PC-9 (cell line): ENCODE measurements around the gene NPTXR.

ENCODE experiments used
- CTCF ChIP-seq: fragments of 200-600 bp; sonication (generic); conservative IDR thresholded peaks from 2 replicates; pipeline ENCODE4 v1.6.1; 2017; ENCODE audit warnings: mixed run types, antibody characterized with exemption, mild to moderate bottlenecking, moderate library complexity
- EZH2 ChIP-seq: fragments of 200-600 bp; sonication (generic); IDR thresholded peaks from 2 replicates; pipeline ENCODE4 v1.8.0; 2017; ENCODE audit warnings: antibody characterized with exemption, low read depth

GRCh38 chr22:38796262-38796957, 47.4 kb downstream of the NPTXR start:
- TF ChIP-seq CTCF (no peak), EZH2 (no peak)
